D721Med (cell line): ENCODE measurements around the gene EFNA5.

Source experiments
- DNase-seq: peaks from one replicate; pipeline ENCODE4 v3.0.0; 2011; ENCODE audit warnings: low spot score; ENCODE audit not compliant: insufficient read length
- FAIRE-seq: peaks from 2 replicates; lab custom pipeline; 2011; peaks lifted over from hg19 to GRCh38; lab: Jason Lieb, UNC
- CTCF ChIP-seq: IDR thresholded peaks from 2 replicates; pipeline ENCODE4 v1.5.1; 2012; ENCODE audit warnings: mild to moderate bottlenecking, control low read depth; ENCODE audit not compliant: insufficient read depth; ENCODE audit errors: missing control alignments

EFNA5 gene

GRCh38 chr5:107510125-107510524 is 160.6 kb downstream of the EFNA5 start:
- no peak for DNase-seq
- TF ChIP-seq CTCF: no peak
- FAIRE-seq: no peak

GRCh38 chr5:107508097-107508496 is 162.6 kb downstream of the EFNA5 start:
- FAIRE-seq: no peak
- no peak for TF ChIP-seq CTCF

GRCh38 chr5:107505763-107506534 is 164.8 kb downstream of the EFNA5 start:
- no peak for TF ChIP-seq CTCF
- FAIRE-seq: no peak
- DNase-seq: no peak

More at GRCh38 chr5:107508097-107508496, 162.6 kb downstream of the EFNA5 start:
- no peak for DNase-seq

GRCh38 chr5:107504424-107504823 is 166.3 kb downstream of the EFNA5 start:
- no peak for TF ChIP-seq CTCF
- DNase-seq: no peak
- FAIRE-seq: no peak

GRCh38 chr5:107502676-107503060 is 168.1 kb downstream of the EFNA5 start:
- FAIRE-seq (no peak), DNase-seq (no peak)
- no peak for TF ChIP-seq CTCF

GRCh38 chr5:107501965-107502675 is 168.6 kb downstream of the EFNA5 start:
- no peak for FAIRE-seq
- no peak for DNase-seq
- TF ChIP-seq CTCF: no peak

GRCh38 chr5:107500840-107501239 is 169.9 kb downstream of the EFNA5 start:
- DNase-seq (no peak), FAIRE-seq (no peak)
- TF ChIP-seq CTCF: no peak
